Measurements from ENCODE around the gene SYT6.

Gene SYT6

DNA sequence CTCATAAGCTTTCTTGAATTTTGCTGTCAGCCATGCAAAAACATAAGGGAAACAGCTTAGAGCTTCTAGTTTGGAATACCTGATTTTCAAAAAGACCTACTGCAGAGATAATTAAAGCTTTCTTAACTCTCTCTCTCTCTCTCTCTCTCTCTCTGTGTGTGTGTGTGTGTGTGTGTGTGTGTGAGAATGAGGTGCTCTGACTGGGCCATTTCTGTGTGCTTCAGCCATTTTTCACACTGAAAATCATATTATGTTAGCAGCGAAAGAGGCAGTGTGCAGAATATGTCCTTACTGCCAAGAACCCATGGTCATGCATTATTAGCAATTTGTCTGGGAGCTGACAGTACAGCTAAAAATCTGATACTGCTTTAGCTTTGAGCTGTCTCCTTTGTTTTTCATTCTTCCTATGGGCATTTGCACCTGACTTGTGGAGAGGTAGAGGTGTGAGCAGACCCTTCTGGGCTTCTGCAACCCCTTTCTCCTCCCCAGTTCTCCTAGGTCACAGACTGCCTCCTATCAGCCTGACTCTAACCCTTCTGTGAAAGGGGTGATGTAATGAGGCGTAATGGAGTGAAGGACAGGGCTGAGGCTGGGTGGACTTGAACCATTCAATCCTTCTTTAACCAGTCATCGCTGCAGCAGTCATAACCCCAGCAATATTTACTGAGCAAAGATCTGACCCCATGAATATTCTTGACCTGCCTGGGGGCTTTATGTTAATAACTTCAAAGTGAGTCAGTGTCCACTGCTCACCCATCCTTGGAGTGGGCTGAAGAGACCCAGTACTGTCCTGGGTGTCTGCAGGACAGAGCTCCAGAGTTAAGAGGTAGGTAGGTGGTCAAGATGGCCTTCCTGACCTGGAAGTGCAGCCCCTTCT is 61.2 kb downstream of the SYT6 start:
- DNase-seq (ENCODE audit: low read depth): no peak

DNA sequence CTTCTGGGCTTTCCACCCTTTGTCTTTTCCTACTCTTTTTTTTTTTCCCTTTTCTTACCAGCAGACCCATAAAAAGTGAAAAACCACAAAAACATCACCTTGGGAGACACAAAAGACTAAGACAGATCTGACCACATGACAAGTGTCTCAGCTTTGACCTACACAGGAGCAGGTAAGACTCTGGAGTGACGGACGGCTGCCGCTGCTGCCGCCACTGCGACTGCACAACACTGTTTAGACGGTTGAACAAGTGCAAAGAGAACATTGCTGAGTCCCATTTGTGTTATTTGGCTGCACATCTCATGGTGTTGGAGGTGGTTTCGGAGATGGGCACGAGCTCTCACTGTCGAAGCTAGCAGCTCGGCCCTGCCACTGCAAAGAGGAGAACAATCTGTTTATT is 62.0 kb downstream of the SYT6 start:
- DNase-seq (ENCODE audit: low read depth): no peak

DNA sequence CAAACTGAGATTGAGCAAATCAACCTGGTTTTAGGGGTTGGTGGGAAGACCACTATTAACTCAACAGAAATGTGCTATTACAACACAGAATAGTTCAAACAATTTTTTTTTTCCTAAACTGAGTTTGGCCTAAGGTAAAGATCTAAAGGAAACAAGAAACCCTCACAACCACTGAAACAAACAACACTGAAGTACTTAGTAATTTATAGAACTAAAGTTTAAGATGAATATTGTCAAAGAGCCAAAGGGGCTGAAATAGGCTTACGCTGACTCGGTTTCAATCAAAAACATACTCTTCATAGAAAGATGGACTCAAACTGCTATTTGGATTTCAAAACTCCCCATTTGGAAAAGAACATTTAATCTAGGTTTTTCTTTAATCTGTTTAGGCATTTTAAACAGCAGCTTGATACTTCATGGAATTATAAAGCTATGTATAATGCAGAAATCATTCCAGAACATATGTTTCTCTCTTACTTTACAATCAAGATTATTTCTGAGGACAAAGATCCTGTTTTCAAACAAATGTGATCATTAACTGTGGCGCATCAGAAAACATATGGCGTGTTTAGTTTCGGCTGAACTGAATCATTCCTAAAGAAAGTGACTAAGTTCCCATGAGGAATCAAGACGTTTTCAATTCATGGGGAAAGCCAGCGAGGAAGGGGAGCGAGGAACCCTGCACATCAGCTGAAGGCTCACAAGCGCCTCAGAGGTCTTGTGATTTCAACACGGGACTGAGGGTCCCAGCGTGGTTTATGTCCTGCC is 62.7 kb downstream of the SYT6 start:
- no peak for DNase-seq (ENCODE audit: low read depth)

DNA sequence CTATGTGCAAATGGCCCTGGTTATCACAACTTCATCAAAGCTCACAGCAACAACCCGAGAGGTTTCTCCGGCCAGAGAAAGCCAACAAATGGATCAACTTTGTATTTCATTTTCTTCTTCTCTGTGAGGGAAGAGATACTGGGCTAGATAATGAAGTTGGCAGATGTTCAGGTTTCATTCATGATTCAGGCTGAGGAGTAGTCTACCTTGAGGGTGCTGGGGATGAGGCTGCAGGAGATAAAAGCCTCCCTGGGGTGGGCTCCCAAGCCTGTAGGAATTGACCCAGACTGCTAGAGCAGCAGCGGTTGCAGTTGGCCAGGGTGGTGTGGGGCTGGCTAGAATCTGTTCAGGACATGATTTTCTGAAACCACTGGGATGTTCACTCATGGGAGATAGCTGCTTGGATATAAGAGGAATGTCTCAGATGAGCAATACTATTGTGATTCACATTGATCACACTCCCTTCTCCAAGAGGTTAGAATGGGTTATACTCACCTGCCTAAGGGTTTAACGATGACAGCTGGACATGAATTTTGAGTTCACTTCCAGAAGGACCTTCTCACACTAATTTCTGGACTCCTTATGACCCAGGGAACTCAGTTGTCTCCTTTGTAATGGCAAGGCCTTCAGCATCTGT is 64.0 kb downstream of the SYT6 start:
- DNase-seq (ENCODE audit: low read depth): no peak

DNA sequence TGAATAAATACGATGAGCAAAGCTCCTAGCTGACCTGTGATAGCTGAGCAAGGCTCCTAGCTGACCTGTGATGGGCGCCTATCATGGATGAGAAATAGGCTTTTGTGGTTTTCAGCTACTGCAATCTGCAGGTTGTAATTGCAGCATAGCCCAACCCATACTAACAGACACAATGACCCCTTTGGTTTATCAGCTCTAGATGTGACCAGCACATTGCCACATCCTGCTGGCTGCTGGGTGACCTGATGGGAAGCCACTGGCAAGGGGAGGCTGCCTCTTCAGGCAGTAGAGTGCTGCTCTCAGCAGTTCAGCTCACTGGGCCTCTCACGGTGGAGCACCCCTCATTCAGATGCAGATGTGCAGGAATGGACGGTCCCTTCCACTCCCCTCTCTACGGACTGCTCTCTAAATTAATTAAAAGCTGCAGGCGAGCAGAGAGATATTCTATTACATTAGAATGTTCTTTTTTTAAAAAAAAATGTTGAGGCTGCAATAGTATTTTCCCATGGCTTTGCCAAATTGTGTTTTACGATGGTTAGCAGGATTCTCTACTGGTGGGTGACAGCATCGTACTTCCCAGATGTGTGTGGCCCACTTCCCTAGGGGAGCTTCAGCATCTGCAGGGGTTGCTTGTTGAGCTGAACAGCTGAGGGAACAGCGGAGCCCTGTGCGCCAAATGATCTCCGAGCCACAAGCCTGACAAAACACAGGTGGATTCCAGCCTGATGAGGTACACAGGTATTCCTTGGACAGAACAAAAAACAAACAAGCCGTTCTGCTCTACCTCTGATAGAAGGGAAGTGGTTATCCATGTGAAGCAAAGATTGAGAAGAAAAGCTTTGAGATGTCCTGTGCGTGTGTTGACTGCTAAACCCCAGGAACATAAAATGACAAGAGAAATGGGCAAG is 65.0 kb downstream of the SYT6 start:
- no peak for DNase-seq (ENCODE audit: low read depth)

- no peak for DNase-seq (ENCODE audit: low read depth)
These were observed 66.2 kb downstream of the SYT6 start for GRCh38 chr1:114087495-114087894.

- no peak for DNase-seq (ENCODE audit: low read depth)
These were observed 66.9 kb downstream of the SYT6 start for GRCh38 chr1:114086601-114087368.

DNA sequence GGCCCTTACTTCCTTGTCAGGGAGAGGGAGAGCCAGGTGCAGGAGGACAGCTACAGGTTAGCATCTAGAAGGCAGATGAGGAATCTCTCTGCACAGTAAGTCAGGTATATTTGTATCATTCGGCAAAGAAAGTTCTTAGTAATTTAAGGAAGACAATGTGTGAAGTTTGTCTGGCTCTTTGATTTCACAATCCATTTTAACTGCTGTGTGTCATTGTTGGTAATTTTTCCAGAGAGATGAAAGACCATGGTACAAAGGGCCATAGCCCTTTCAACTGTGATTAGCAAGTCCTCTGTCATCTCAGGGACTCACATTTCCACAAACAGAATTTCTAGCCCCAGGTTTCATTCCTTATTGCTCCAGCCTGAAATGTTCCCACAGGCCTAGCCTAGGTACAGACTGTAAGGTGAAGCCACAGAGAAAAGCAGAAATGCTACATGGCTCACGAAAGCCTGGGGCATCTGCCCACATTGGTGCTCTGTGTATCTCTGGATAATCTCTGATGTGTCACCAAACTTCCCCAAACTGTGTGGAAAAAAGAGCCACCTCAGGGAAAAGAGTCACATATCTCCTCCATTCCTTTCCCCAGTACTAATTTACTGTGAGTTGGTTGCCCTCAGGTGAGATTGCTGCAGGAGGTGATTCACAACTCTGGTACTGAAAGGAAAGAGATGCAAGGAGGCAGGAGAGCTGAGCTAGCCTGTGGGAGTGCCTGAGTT is 70.6 kb downstream of the SYT6 start:
- no peak for DNase-seq (ENCODE audit: low read depth)

DNA sequence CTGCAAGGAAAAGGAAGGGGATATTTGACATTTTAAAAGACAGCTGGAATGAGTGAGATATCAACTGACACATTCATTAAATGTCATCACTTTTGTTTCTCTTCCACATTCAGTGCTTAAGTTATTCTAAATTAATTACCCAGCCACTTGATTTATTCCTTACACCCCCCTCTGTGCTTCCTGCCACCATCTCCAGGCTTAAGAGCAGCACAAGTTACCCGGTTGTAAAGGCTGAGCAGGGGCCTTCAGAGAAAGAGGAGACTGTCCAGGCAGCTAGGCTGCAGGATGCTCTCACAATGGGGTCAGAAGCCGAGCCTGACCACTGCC is 71.4 kb downstream of the SYT6 start:
- no peak for DNase-seq (ENCODE audit: low read depth)

DNA sequence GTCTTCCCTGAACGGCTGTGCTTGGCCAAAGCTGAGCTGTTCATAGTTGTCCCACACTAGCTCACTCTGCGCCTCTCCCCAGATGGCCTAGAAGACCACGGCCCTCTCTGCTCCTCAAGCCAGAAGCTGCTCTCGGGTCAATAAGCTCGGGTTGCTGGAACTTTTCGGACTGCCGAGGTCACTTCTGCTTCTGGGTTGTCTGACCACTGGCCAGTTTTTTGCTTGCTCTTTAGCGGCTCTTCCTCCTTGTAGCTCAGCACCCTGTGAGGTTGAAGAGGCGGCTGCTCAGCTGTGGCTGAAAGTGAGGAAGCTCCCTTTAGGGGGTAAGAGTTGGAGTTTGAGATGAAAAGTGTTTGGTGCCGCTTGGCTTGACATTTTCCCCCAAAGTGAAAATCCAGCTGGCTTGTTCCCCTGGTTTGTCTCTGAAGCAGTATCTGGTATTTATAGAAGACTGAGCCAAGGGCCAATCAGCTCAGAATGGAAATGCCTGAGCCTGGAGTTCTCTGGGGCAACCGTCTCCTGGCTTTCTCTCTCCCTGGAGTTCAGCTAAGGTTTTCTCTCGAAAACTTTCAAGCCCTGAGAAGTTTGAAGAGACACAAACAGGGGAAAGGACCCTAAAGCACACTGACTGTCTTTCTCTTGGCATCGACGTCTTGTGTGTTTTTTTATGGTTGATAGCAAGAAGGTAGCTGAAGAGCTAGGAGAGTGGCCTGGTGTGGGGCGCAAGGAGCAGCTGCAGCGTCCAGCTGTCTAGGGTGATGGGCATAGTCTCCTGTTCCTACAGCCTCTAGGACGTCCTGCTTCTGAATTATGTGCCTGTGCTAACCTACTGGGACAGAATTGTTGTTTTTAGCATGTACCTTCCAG is 72.0 kb downstream of the SYT6 start:
- no peak for DNase-seq (ENCODE audit: low read depth)

DNA sequence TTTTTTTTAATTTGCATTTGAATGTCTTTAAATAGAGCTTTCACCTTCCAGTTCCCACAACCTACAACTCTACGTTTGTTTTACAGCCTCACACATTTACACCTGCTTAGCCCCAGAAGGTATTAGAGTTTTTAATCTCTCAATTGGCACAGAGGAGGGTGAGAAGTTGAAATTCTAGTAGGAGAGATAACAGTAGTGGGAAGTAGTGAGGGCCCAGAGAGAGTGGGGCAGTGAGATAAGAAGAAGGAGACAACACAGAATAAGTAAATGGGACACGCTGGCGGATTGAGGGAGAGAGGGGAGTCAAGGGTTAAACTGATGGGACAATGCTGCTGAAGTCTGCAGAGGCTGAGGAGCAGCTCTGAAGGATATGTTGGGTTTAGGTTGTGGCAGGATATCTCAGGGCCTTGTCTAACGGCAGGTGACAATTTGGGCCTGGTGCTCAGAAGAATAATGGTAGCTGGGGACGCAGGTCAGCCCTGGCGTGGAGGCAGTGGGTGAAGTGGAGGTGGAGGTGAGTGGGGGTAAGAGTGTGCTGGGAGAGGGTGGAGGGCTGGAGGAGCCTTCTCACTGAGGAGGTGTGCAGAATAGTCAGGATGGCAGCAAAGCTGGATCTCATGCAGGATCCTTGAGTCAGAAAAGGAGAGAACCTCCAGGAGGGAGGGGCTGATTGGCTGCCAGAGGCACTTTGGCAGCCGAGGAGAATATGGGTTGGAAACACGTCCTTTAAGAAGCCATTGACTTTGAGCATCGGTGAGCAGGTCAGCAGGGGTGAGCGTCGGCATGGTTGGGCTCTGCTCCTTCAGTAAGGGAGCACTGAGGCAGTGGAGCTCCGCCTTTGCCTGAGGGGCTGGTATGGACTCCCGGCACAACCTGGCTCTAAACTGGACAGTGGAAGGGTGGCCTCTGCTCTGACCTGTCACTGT is 72.9 kb downstream of the SYT6 start:
- no peak for DNase-seq (ENCODE audit: low read depth)

GRCh38 chr1:114079596-114080190 is 74.0 kb downstream of the SYT6 start:
- no peak for DNase-seq (ENCODE audit: low read depth)

GRCh38 chr1:114078116-114078515 is 75.6 kb downstream of the SYT6 start:
- DNase-seq (ENCODE audit: low read depth): no peak

DNA sequence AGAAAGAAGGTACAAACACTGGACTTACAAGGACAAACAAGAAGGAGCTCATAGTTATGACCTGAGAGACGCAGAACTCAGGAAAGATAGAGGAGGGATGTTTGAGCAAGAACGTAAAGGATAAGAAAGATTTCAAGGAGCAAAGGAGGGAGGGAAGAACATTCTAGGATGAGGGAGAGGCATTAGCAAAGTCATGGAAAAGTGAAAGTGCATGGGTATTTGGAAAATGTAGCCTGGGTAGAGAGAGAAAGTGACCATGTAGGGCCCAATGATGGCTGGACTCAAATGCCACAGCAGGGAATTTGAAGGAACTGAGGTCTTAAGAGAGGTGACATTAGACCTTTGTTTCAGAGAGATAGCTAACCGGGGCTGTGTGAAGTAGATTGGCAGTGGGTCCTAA is 76.5 kb downstream of the SYT6 start:
- no peak for DNase-seq (ENCODE audit: low read depth)

GRCh38 chr1:114076308-114076707 is 77.4 kb downstream of the SYT6 start:
- no peak for DNase-seq (ENCODE audit: low read depth)

DNA sequence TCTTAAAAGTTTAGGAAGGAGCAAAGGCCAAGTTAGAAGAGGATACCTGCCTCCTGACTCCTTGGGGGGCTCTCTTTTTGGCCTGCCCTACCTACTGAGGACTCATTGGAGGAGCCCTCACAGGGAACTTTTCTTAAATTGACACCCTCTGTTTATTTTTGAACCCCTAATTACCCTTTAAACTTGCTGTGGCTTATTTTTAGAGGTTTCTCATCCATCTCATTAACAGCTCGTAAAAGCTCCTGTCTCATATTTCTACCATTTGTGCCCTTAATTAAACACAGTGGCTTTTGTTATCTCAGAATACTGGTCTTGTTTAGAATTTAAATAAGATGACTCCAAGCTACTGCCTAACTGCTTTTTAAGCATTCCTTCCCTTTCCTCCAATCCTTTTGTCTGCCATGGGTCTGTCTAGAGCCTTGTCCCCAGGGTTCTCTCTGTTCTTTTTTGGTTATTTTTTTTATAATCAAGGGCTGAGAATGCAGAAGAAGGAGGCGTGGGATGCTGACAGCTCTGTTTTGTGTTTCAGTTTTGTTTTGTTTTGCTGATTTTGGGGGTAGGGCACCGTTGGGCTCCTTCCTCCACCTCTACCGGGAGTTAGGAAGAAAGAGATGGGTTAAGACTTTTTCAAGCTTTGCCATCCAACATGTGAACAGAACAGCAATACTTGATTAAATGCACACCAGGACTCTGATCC is 78.0 kb downstream of the SYT6 start:
- no peak for DNase-seq (ENCODE audit: low read depth)

GRCh38 chr1:114075105-114075504 is 78.6 kb downstream of the SYT6 start:
- DNase-seq (ENCODE audit: low read depth): no peak

Data from EH (cell line).